HFF-Myc (cell line): ENCODE data around the gene MARCHF9.

Experiments
- DNase-seq: peaks from one replicate; pipeline ENCODE4 v3.0.0-alpha.2; 2011; ENCODE audit warnings: low read depth; ENCODE audit errors: extremely low read depth
- H3K4me3 ChIP-seq: replicated peaks from 2 replicates; pipeline ENCODE4 v1.5.1; 2011; ENCODE audit warnings: low read depth, mild to moderate bottlenecking, control low read depth, low read length
- TF ChIP-seq, protein P1 (sequence below): IDR thresholded peaks from 2 replicates; pipeline ENCODE4 v1.5.1; 2012; ENCODE audit warnings: mild to moderate bottlenecking, low read depth, low read length, control low read depth; ENCODE audit errors: missing control alignments

The MARCHF9 gene

GRCh38 chr12:57725851-57726150 lies 29.1 kb upstream of the MARCHF9 start:
- DNase-seq = no peak
- H3K4me3 ChIP-seq = peak overlapping the region; percentile 76
- TF ChIP-seq, protein P1, sequence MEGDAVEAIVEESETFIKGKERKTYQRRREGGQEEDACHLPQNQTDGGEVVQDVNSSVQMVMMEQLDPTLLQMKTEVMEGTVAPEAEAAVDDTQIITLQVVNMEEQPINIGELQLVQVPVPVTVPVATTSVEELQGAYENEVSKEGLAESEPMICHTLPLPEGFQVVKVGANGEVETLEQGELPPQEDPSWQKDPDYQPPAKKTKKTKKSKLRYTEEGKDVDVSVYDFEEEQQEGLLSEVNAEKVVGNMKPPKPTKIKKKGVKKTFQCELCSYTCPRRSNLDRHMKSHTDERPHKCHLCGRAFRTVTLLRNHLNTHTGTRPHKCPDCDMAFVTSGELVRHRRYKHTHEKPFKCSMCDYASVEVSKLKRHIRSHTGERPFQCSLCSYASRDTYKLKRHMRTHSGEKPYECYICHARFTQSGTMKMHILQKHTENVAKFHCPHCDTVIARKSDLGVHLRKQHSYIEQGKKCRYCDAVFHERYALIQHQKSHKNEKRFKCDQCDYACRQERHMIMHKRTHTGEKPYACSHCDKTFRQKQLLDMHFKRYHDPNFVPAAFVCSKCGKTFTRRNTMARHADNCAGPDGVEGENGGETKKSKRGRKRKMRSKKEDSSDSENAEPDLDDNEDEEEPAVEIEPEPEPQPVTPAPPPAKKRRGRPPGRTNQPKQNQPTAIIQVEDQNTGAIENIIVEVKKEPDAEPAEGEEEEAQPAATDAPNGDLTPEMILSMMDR = no peak

GRCh38 chr12:57726151-57726883 lies 28.6 kb upstream of the MARCHF9 start:
- TF ChIP-seq, protein P1 = peak; percentile 96
- H3K4me3 ChIP-seq = peak overlapping the region; percentile 76
- DNase-seq = peak; percentile 56

DNA sequence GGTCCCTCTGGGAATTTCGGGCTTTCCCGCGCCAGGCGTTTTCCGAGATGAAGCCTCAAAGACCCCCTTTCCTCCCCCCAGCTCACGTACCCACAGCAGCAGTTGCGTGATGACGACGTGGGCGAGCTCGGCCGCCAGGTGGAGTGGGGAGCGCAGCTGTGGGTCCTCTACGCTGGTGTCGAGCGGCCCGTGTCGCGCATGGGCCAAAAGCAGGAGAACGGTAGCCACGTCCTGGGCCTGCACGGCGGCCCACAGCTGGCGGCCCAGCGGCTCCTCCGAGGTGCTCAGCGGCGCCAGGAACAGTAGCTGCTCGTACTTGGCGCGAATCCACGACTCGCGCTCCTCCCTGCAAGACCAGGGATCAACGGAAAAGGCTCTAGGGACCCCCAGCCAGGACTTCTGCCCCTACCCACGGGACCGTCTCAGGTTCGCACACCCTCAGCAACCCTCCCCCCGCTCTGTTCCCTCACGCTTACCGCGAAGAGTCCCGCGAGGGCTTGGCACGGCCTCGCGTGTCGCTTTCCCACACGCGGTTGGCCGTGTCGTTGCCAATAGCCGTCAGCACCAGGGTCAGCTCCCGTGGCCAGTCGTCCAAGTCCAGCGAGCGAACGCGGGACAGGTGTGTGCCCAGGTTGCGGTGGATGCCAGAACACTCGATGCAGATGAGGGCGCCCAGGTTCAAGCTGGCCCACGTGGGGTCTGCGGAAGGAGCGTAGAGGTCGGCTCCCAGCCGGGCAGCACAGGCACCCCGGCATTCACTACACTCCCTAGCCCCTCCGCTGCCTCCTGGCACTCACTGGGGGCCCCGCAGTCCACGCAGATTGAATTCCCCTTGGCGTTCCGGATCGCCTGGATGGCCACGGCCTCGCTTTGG lies 27.8 kb upstream of the MARCHF9 start:
- peak overlapping the region; percentile 76 for H3K4me3 ChIP-seq
- TF ChIP-seq, protein P1 = peak; percentile 18
- DNase-seq = no peak

DNA sequence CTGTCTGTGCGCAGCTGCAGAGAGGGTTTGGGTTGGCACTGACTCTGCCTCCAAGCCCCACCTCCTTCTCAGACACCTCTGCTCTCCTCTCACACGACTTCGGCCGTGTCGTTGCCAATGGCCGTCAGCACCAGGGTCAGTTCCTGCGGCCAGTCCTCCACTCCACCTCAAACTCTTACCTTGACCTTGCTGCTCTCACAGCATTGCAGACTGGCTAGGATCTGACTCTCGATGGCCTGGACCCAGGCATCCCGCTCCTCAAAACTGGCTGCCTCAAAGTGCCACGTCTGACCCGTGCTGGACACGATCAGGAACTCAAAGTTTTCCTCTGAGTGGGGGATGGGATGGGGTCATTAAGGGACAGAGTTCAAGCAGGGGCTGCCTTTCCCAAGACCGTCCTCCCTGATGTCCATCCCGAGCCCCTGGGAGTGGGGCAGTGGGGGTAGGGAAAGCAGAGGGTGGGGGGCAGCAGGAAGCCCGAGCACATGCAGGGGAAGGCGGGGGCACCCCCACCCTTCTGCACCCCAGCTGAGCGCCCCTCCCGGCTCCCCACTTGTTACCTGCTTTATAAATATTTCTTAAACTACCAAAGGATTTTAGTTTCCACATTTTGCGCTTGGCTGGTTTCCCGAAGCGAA lies 27.0 kb upstream of the MARCHF9 start:
- TF ChIP-seq, protein P1 = no peak
- DNase-seq = no peak

DNA sequence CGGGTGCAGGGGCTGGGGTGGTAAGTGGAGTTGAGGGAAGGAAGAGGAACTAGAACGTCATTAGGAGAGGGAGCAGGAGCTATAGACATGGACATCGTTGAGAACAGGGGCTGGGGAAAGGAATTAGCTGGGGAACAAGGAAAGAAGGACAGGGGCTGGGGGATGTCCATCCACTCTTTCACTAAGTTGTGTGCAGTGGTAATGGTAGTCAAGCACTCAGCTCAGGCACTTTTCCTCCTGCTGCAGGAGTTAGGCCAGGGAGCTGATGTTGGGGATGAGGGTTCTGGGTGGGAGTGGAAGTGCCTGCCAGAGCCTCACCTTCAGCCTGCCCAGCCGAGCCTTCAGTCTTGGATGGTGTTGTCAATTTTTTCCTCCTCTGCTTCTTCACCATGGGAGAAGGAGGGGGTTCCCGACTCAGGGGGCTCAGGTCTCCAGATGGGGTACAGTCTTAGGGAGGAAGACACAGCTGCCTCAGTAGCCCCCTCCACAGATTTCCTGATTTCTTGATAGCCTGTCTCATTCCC lies 25.5 kb upstream of the MARCHF9 start:
- TF ChIP-seq, protein P1 = no peak
- no peak overlapping the region for H3K4me3 ChIP-seq
- DNase-seq = no peak

More for the DNA sequence above, 27.0 kb upstream of the MARCHF9 start:
- no peak overlapping the region for H3K4me3 ChIP-seq

GRCh38 chr12:57730336-57731067 lies 24.4 kb upstream of the MARCHF9 start:
- TF ChIP-seq, protein P1 = no peak
- no peak overlapping the region for H3K4me3 ChIP-seq
- no peak for DNase-seq
